ENCODE data around the gene LOC101059915.

The LOC101059915 gene

DNA sequence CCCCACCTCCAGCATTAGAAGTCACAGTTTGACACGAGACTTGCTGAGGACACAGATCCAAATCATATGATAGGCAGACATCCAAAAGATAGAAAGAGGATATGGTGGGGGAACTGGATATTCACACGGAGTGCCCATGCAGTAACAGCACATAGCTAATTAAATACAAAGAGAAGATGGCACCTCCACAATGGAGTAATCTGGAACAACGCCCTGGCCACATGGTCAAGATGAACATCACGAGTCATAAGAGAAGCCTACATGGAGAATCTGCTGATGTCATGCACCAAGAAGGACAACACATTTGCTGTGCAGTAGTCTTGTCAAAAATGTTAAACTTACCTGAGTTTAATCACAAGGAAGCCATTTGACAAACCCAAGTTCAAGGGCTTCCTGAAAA lies 10.1 kb upstream of the LOC101059915 start:
- Histone ChIP-seq H3K4me1 (ENCODE audit: control insufficient read depth, insufficient read depth, low read length) (no peaks in the 10 kb centered on the region), H3K79me2 (ENCODE audit: control insufficient read depth, insufficient read depth, low read length) (no peaks in the 10 kb centered on the region), H3K9ac (ENCODE audit: control insufficient read depth, insufficient read depth, low read length) (no peak overlapping the region), H3K9me3 (replicated peaks; ENCODE audit: control insufficient read depth, insufficient read depth, low read length) (no peaks in the 10 kb centered on the region), H4K20me1 (ENCODE audit: control insufficient read depth, insufficient read depth) (no peaks in the 10 kb centered on the region), H2AFZ (ENCODE audit: control insufficient read depth, low read depth, low read length) (no peak overlapping the region), H3K27me3 (replicated peaks in 1 of 2; ENCODE audit: control insufficient read depth in 2 of 2, insufficient read depth in 2 of 2, low read length in 1 of 2) (no peaks in the 10 kb centered on the region), H3K4me2 (ENCODE audit: control insufficient read depth, insufficient read depth) (no peak overlapping the region), H3K4me3 (no peak overlapping the region), H3K27ac (ENCODE audit: control insufficient read depth, insufficient read depth) (no peak overlapping the region), H3K36me3 (ENCODE audit: control insufficient read depth in 2 of 2, insufficient read depth in 2 of 2, low read length in 1 of 2) (no peaks in the 10 kb centered on the region)
- SMC1A ChIA-PET (ENCODE audit: uncharacterized antibody, unreplicated experiment): no interaction called here
- POLR2A ChIA-PET: no interaction called here
- CTCF ChIA-PET: no interaction called here
- in situ Hi-C loops (cut with MboI) (loop anchor here (25.0 kb wide), 2 partner anchors 205 to 870 kb away; no protein-coding TSS in a partner anchor), intact Hi-C loops (cut with micrococcal nuclease; ENCODE audit: unreplicated experiment) (no loop called here)
- WGBS (ENCODE audit: insufficient coverage, insufficient replicate concordance, low lambda C conversion rate, missing lambda C conversion rate): 40% methylated on average over 4 of the region's 4 CpGs
- RAD21 ChIA-PET (ENCODE audit: unreplicated experiment): no interaction called here
- TF ChIP-seq BRCA1 (IDR thresholded peaks at IDR 0.05; ENCODE audit: low read depth, low read length): no peak
- TF ChIP-seq, protein P1, sequence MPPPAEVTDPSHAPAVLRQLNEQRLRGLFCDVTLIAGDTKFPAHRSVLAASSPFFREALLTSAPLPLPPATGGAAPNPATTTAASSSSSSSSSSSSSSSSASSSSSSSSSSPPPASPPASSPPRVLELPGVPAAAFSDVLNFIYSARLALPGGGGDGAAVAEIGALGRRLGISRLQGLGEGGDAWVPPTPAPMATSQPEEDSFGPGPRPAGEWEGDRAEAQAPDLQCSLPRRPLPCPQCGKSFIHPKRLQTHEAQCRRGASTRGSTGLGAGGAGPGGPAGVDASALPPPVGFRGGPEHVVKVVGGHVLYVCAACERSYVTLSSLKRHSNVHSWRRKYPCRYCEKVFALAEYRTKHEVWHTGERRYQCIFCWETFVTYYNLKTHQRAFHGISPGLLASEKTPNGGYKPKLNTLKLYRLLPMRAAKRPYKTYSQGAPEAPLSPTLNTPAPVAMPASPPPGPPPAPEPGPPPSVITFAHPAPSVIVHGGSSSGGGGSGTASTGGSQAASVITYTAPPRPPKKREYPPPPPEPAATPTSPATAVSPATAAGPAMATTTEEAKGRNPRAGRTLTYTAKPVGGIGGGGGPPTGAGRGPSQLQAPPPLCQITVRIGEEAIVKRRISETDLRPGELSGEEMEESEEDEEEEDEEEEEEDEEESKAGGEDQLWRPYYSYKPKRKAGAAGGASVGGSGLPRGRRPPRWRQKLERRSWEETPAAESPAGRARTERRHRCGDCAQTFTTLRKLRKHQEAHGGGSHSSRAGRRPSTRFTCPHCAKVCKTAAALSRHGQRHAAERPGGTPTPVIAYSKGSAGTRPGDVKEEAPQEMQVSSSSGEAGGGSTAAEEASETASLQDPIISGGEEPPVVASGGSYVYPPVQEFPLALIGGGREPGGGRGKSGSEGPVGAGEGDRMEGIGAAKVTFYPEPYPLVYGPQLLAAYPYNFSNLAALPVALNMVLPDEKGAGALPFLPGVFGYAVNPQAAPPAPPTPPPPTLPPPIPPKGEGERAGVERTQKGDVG (CRISPR knock-in tag; IDR thresholded peaks at IDR 0.05): no peak
- no peak for TF ChIP-seq LARP7 (IDR thresholded peaks at IDR 0.05)
- no peak for TF ChIP-seq JUNB (IDR thresholded peaks at IDR 0.05)
- DNase-seq (ENCODE audit: low read depth, low spot score): no peak
- no peak for FAIRE-seq
- no TSS peak for BruUV-seq (replicated peaks)
- no peak for ATAC-seq

DNA sequence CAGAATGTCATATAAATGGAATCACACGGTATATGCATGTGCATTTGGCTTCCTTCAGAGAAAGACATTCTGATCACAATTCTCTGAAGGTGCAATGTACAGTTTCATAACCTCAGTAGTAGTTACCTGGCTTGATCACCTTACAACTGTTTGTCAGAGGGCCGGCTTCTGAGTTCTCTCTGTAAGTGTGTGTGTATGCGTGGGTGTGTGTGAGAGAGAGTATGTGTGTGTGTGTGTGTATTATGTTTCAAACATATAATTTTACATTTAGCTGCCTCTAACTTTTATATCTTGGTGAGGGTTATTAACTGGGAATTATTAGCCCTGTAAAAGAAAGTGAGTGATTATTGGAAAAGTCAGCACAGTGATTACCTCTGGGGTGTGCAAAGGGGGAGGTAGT lies 8.0 kb upstream of the LOC101059915 start:
- POLR2A ChIA-PET: no interaction called here
- Histone ChIP-seq H4K20me1 (ENCODE audit: control insufficient read depth, insufficient read depth) (no peaks in the 10 kb centered on the region), H3K36me3 (ENCODE audit: control insufficient read depth in 2 of 2, insufficient read depth in 2 of 2, low read length in 1 of 2) (no peaks in the 10 kb centered on the region), H3K27me3 (replicated peaks in 1 of 2; ENCODE audit: control insufficient read depth in 2 of 2, insufficient read depth in 2 of 2, low read length in 1 of 2) (no peaks in the 10 kb centered on the region), H3K9ac (ENCODE audit: control insufficient read depth, insufficient read depth, low read length) (no peak overlapping the region), H2AFZ (ENCODE audit: control insufficient read depth, low read depth, low read length) (no peak overlapping the region), H3K9me3 (replicated peaks; ENCODE audit: control insufficient read depth, insufficient read depth, low read length) (no peaks in the 10 kb centered on the region), H3K4me1 (ENCODE audit: control insufficient read depth, insufficient read depth, low read length) (peaks cover 5% of the 10 kb centered on the region), H3K27ac (ENCODE audit: control insufficient read depth, insufficient read depth) (no peak overlapping the region), H3K79me2 (ENCODE audit: control insufficient read depth, insufficient read depth, low read length) (no peaks in the 10 kb centered on the region), H3K4me2 (ENCODE audit: control insufficient read depth, insufficient read depth) (no peak overlapping the region), H3K4me3 (no peak overlapping the region)
- CTCF ChIA-PET: no interaction called here
- in situ Hi-C loops (cut with MboI) (loop anchor here (25.0 kb wide), 2 partner anchors 203 to 872 kb away; no protein-coding TSS in a partner anchor), intact Hi-C loops (cut with micrococcal nuclease; ENCODE audit: unreplicated experiment) (no loop called here)
- ATAC-seq (no peak), FAIRE-seq (no peak), DNase-seq (ENCODE audit: low read depth, low spot score) (no peak)
- 45% methylated on average over 3 of the region's 3 CpGs for WGBS (ENCODE audit: insufficient coverage, insufficient replicate concordance, low lambda C conversion rate, missing lambda C conversion rate)
- RAD21 ChIA-PET (ENCODE audit: unreplicated experiment): no interaction called here
- no TSS peak for BruUV-seq (replicated peaks)
- SMC1A ChIA-PET (ENCODE audit: uncharacterized antibody, unreplicated experiment): no interaction called here
- TF ChIP-seq SREBF1 (IDR thresholded peaks at IDR 0.05; ENCODE audit: low read length) (no peak), SREBF2 (IDR thresholded peaks at IDR 0.05; ENCODE audit: low read length) (no peak), EP300 (IDR thresholded peaks at IDR 0.05; ENCODE audit: borderline replicate concordance in 1 of 2, control insufficient read depth in 1 of 2, low read depth in 2 of 2, low read length in 2 of 2) (no peak), KAT2A (conservative IDR thresholded peaks at IDR 0.05; ENCODE audit: control insufficient read depth, low read depth, low read length) (no peak)
- TF ChIP-seq, protein P2, sequence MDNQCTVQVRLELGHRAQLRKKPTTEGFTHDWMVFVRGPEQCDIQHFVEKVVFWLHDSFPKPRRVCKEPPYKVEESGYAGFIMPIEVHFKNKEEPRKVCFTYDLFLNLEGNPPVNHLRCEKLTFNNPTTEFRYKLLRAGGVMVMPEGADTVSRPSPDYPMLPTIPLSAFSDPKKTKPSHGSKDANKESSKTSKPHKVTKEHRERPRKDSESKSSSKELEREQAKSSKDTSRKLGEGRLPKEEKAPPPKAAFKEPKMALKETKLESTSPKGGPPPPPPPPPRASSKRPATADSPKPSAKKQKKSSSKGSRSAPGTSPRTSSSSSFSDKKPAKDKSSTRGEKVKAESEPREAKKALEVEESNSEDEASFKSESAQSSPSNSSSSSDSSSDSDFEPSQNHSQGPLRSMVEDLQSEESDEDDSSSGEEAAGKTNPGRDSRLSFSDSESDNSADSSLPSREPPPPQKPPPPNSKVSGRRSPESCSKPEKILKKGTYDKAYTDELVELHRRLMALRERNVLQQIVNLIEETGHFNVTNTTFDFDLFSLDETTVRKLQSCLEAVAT (IDR thresholded peaks at IDR 0.05): no peak
- TF ChIP-seq, protein P3, sequence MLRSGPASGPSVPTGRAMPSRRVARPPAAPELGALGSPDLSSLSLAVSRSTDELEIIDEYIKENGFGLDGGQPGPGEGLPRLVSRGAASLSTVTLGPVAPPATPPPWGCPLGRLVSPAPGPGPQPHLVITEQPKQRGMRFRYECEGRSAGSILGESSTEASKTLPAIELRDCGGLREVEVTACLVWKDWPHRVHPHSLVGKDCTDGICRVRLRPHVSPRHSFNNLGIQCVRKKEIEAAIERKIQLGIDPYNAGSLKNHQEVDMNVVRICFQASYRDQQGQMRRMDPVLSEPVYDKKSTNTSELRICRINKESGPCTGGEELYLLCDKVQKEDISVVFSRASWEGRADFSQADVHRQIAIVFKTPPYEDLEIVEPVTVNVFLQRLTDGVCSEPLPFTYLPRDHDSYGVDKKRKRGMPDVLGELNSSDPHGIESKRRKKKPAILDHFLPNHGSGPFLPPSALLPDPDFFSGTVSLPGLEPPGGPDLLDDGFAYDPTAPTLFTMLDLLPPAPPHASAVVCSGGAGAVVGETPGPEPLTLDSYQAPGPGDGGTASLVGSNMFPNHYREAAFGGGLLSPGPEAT (IDR thresholded peaks at IDR 0.05; ENCODE audit: low read depth): no peak
- TF ChIP-seq, protein P4, sequence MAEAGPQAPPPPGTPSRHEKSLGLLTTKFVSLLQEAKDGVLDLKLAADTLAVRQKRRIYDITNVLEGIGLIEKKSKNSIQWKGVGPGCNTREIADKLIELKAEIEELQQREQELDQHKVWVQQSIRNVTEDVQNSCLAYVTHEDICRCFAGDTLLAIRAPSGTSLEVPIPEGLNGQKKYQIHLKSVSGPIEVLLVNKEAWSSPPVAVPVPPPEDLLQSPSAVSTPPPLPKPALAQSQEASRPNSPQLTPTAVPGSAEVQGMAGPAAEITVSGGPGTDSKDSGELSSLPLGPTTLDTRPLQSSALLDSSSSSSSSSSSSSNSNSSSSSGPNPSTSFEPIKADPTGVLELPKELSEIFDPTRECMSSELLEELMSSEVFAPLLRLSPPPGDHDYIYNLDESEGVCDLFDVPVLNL (IDR thresholded peaks at IDR 0.05; ENCODE audit: low read depth, low read length): no peak
